Tibial artery (tissue), 4 donors: ENCODE results near the gene DNAJB8.

Experiments used
- DNase-seq, 2 donors: peaks; one replicate each; pipeline ENCODE4 v3.0.0-alpha.2; 2019
- H3K27ac ChIP-seq, 2 donors: fragments of 200-600 bp; sonication (generic) in 1 of 2; 1 replicate in 1 of 2; 2 replicates in 1 of 2; pipeline ENCODE4 v1.5.1; 2018 to 2019; ENCODE audit warnings: mild to moderate bottlenecking in 1 of 2
- H3K27me3 ChIP-seq, 2 donors: fragments of 200-600 bp; sonication (generic) in 1 of 2; one replicate each; pipeline versions ENCODE4 v1.5.1 to v1.6.0; 2016 to 2019
- H3K36me3 ChIP-seq, 3 donors: fragments of 200-600 bp; sonication (generic) in 2 of 3; one replicate each; pipeline ENCODE4 v1.5.1; 2016 to 2019; ENCODE audit warnings: mild to moderate bottlenecking in 2 of 3
- H3K4me1 ChIP-seq, 4 donors: fragments of 200-600 bp; sonication (generic) in 2 of 4; 1 replicate in 3 of 4; 2 replicates in 1 of 4; pipeline ENCODE4 v1.5.1; 2016 to 2019
- H3K4me3 ChIP-seq, 2 donors: fragments of 200-600 bp; sonication (generic) in 1 of 2; 1 replicate in 1 of 2; 2 replicates in 1 of 2; pipeline ENCODE4 v1.5.1; 2018 to 2019; ENCODE audit warnings: mild to moderate bottlenecking in 2 of 2
- H3K9me3 ChIP-seq, 3 donors: fragments of 200-600 bp; sonication (generic) in 1 of 3; one replicate each; pipeline ENCODE4 v1.5.1; 2016 to 2019
- intact Hi-C: fragments of 100-400 bp; cut with DNase I; formaldehyde crosslinking; loops from one replicate; pipeline ENCODE4 v1.15.0; 2023; ENCODE audit warnings: low total_unique reads
- TF ChIP-seq, protein P1 (sequence below), 2 experiments: fragments of 200-600 bp in 1 of 2; fragments of 450-650 bp in 1 of 2; IDR thresholded peaks; one replicate each; pipeline ENCODE4 v1.5.1; 2017 to 2019; ENCODE audit warnings: antibody characterized with exemption in 2 of 2, mild to moderate bottlenecking in 1 of 2, moderate library complexity in 1 of 2

The DNAJB8 gene

DNA sequence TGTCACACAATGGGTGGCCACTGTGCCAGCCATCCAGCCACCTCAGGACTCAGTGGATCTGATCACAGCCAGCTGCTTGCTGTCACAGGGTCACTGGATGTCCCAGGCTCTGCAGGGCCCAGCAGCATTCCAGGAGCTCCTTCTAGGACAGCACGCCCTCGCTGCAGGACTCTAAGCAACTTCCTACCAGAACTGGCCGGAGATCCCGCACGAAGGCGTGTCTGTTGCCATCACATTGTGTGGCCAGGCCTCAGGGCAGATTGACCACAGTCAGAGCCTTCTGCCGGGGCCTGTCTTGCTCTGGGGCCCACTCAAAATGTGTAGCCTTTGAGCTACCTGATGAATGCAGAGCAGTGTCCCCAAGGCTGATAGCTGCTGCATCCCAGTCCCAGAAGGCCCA is 24.6 kb downstream of the DNAJB8 start:
- Histone ChIP-seq H3K4me1 (no peaks in the 10 kb centered on the region), H3K9me3 (no peaks in the 10 kb centered on the region), H3K27ac (no peak overlapping the region), H3K27me3 (peaks cover 0 to 19% of the 10 kb centered on the region in 2 donors), H3K36me3 (no peaks in the 10 kb centered on the region), H3K4me3 (no peak overlapping the region)
- DNase-seq: no peak
- intact Hi-C loops: no loop called here
- TF ChIP-seq, protein P1, sequence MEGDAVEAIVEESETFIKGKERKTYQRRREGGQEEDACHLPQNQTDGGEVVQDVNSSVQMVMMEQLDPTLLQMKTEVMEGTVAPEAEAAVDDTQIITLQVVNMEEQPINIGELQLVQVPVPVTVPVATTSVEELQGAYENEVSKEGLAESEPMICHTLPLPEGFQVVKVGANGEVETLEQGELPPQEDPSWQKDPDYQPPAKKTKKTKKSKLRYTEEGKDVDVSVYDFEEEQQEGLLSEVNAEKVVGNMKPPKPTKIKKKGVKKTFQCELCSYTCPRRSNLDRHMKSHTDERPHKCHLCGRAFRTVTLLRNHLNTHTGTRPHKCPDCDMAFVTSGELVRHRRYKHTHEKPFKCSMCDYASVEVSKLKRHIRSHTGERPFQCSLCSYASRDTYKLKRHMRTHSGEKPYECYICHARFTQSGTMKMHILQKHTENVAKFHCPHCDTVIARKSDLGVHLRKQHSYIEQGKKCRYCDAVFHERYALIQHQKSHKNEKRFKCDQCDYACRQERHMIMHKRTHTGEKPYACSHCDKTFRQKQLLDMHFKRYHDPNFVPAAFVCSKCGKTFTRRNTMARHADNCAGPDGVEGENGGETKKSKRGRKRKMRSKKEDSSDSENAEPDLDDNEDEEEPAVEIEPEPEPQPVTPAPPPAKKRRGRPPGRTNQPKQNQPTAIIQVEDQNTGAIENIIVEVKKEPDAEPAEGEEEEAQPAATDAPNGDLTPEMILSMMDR (IDR thresholded peaks at IDR 0.05): no peak

DNA sequence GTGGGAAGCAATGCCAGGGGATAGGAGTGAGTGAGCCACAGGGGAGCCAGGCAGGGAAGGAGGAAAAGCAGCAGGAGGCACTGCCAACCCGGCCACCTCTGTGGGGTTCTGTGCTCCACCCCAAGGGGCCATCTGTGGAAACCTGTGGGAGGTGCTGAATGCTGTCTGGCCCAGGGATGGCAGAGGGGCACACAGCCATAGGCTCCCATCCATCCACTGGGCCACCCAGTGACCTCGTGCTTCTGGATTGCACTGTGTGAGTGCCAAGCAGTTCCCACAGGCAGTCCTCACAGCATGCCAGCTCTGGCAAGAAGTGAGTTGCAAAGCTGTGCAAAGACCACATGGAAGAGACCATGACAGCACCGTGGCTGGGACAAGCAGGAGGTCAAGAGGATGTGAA is 27.5 kb downstream of the DNAJB8 start:
- no peak overlapping the region for H3K4me3 ChIP-seq
- H3K9me3 ChIP-seq: no peaks in the 10 kb centered on the region
- H3K27ac ChIP-seq: no peak overlapping the region
- intact Hi-C loops: no loop called here
- H3K27me3 ChIP-seq: peaks cover 0 to 32% of the 10 kb centered on the region in 2 donors
- no peak for DNase-seq
- H3K4me1 ChIP-seq: no peaks in the 10 kb centered on the region
- H3K36me3 ChIP-seq: no peaks in the 10 kb centered on the region
- TF ChIP-seq, protein P1 (IDR thresholded peaks at IDR 0.05): no peak

DNA sequence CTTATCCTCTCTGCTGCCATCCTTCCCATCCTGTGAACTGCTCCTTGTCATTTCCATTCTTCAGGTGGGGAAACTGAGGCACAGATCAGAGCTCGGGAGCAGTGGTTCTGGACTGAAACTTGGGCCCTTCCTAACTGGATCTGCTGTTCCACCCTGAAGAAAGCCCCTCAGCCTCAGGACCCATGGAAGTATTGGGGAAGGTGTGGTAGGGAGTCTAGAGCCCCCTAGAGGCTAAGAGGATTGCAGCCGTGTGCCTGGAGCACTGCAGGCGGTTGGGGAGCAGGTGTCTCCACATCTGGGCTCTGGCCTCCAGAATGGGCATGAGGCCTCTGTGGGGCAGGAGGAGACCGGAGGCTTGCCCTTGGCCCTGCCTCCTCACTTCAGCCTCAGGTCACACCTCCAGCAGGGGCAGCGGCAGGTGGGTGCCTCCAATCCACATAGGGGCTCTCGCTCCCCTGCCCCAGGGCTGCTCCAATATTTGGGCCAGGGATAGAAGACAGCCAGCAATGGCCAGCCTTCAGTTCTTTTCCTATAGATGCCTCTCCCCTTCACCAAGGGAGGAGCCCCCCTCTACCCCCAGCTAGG is 28.1 kb downstream of the DNAJB8 start:
- no peaks in the 10 kb centered on the region for H3K36me3 ChIP-seq
- no peaks in the 10 kb centered on the region for H3K4me1 ChIP-seq
- DNase-seq: no peak
- TF ChIP-seq, protein P1 (IDR thresholded peaks at IDR 0.05): no peak
- H3K4me3 ChIP-seq: no peak overlapping the region
- peaks cover 0 to 38% of the 10 kb centered on the region in 2 donors for H3K27me3 ChIP-seq
- no peak overlapping the region for H3K27ac ChIP-seq
- no peaks in the 10 kb centered on the region for H3K9me3 ChIP-seq
- intact Hi-C loops: no loop called here

DNA sequence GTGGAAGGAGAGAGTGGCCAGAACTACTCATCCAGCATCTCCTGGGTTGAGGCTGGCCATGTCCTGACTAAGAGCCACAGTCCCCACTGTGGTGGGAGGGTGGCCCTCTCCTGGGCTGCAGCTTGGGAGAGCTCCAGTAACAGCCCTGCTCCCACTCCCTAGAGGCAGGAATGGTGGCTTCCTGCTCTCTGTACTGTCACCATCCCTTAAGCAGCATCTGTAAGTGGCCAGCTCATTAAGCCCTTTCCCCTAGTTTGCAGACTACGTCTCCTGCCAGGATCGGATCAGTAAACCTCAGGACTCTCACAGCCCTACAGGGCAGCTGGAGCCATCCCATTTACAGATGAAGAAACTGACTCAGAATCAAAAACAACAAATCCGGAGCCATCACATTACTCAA is 30.5 kb downstream of the DNAJB8 start:
- TF ChIP-seq, protein P1 (IDR thresholded peaks at IDR 0.05): no peak
- H3K4me3 ChIP-seq: no peak overlapping the region
- H3K9me3 ChIP-seq: no peaks in the 10 kb centered on the region
- no peak overlapping the region for H3K27ac ChIP-seq
- intact Hi-C loops: no loop called here
- DNase-seq: no peak
- peaks cover 0 to 62% of the 10 kb centered on the region in 2 donors for H3K27me3 ChIP-seq
- no peaks in the 10 kb centered on the region for H3K36me3 ChIP-seq
- peaks cover 0 to 15% (median 12%) of the 10 kb centered on the region in 4 donors for H3K4me1 ChIP-seq

DNA sequence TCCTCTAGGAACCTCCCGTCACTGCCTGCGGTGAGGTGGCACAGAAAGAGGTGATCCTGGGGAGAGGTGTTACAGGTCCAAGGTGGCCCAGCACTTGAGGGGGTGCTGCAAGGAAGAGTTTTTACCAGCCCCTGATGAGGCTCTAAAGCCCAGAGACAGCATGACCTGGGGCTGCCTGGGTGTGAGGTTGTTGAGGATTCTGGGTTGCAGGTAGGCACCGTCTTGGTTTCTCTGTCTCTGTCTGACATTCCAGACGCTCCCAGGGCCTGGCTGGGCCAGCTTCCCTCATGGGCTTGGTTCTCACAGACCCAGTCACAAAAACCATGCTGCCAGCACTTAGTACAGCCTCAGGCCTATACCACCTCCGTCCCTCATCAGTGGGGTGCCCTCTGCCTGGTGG is 31.1 kb downstream of the DNAJB8 start:
- DNase-seq: no peak
- intact Hi-C loops: no loop called here
- Histone ChIP-seq H3K27me3 (peaks cover 0 to 69% of the 10 kb centered on the region in 2 donors), H3K4me1 (peaks cover 0 to 15% (median 12%) of the 10 kb centered on the region in 4 donors), H3K36me3 (no peaks in the 10 kb centered on the region), H3K4me3 (no peak overlapping the region), H3K27ac (no peak overlapping the region), H3K9me3 (no peaks in the 10 kb centered on the region)
- TF ChIP-seq, protein P1 (IDR thresholded peaks at IDR 0.05): no peak

DNA sequence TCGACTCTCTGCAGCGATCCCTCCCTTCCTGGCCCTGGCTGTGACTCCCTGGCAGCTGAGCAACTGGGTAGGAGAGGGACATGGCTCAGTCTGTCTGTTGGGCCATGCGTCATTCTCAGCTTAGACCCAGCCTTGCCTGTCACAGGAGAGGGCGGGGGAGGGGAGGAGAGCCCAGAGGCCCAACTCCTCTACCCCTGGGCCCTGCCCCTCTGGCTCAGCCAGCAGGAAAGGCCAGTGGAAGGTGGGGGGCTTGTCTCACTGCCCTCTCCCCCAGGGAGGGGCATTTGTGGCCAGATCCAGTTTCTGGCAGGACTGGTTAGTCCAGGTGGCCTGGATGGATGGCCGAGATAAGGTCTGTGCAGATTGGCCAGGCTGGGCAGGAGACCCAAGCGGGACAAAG is 31.6 kb downstream of the DNAJB8 start:
- peaks cover 0 to 71% of the 10 kb centered on the region in 2 donors for H3K27me3 ChIP-seq
- DNase-seq: no peak
- intact Hi-C loops: no loop called here

More for the DNA sequence above, 31.6 kb downstream of the DNAJB8 start:
- Histone ChIP-seq H3K27ac (no peak overlapping the region), H3K9me3 (no peaks in the 10 kb centered on the region), H3K36me3 (no peaks in the 10 kb centered on the region), H3K4me1 (peaks cover 0 to 15% (median 12%) of the 10 kb centered on the region in 4 donors), H3K4me3 (no peak overlapping the region)
- TF ChIP-seq, protein P1 (IDR thresholded peaks at IDR 0.05): no peak
